GM21723 (cell line): ENCODE measurements around the gene EIF1.
"Not testable (repeated sequence)": the region's sequence is repeated elsewhere in the genome, so short reads cannot be mapped to it uniquely, and the experiment has no call there.

ENCODE experiments used
- ATAC-seq: cut with Tn5 transposase; IDR thresholded peaks from one replicate; pipeline ENCODE4 v1.9.1; 2021; ENCODE audit warnings: mild to moderate bottlenecking, moderate library complexity; ENCODE audit not compliant: unreplicated experiment

The EIF1 gene

GRCh38 chr17:41688641-41689496 is at the start of gene EIF1:
EIF1 (plus strand) TSS chr17:41688885; CDS start chr17:41689039, 154 bp downstream.
- ATAC-seq, result peak; percentile 70

- no peak for ATAC-seq
Measured at GRCh38 chr17:41638941-41639340, 49.7 kb upstream of the EIF1 start.

GRCh38 chr17:41639492-41640473 is 48.9 kb upstream of the EIF1 start:
- ATAC-seq, result no peak

GRCh38 chr17:41640596-41640995 is 48.1 kb upstream of the EIF1 start:
- ATAC-seq, result not testable (repeated sequence)

GRCh38 chr17:41642252-41643156 is 46.2 kb upstream of the EIF1 start:
- ATAC-seq, result no peak

GRCh38 chr17:41647038-41647813 is 41.5 kb upstream of the EIF1 start:
- ATAC-seq, result no peak

- no peak for ATAC-seq
Measured at GRCh38 chr17:41647940-41648410, 40.7 kb upstream of the EIF1 start.

GRCh38 chr17:41648411-41649195 is 40.1 kb upstream of the EIF1 start:
- no peak for ATAC-seq

- ATAC-seq, result no peak
Measured at GRCh38 chr17:41649923-41650519, 38.7 kb upstream of the EIF1 start.

- ATAC-seq, result no peak
Measured at GRCh38 chr17:41650794-41651624, 37.7 kb upstream of the EIF1 start.

- no peak for ATAC-seq
Measured at GRCh38 chr17:41651625-41652460, 36.8 kb upstream of the EIF1 start.

GRCh38 chr17:41652461-41652970 is 36.2 kb upstream of the EIF1 start:
- no peak for ATAC-seq

GRCh38 chr17:41653421-41653820 is 35.3 kb upstream of the EIF1 start:
- no peak for ATAC-seq

GRCh38 chr17:41653892-41654677 is 34.6 kb upstream of the EIF1 start:
- ATAC-seq, result no peak

- ATAC-seq, result no peak
Measured at GRCh38 chr17:41654678-41655607, 33.7 kb upstream of the EIF1 start.
